Type B pancreatic cell (in vitro differentiated cells): ENCODE data around the gene SMAD3. TPM values are rescaled to one million over a fixed set of nuclear protein-coding genes. Genes with fewer than 3 reads are reported as not detected.

ENCODE experiments used
- DNase-seq: peaks from one replicate; pipeline ENCODE4 v3.0.0; 2021; ENCODE audit warnings: mixed read lengths; ENCODE audit not compliant: unreplicated experiment; ENCODE audit errors: extremely low spot score
- H3K27ac Mint-ChIP-seq: 2 replicates; pipeline ENCODE4 v1.8.0; 2021; ENCODE audit warnings: mild to moderate bottlenecking, mixed read lengths
- H3K27me3 Mint-ChIP-seq: 2 replicates; pipeline ENCODE4 v1.8.0; 2021; ENCODE audit warnings: mixed read lengths
- H3K36me3 Mint-ChIP-seq: 2 replicates; pipeline ENCODE4 v1.8.0; 2021; ENCODE audit warnings: mixed read lengths
- H3K4me1 Mint-ChIP-seq: one replicate; pipeline ENCODE4 v1.8.0; 2021; ENCODE audit warnings: mixed read lengths; ENCODE audit not compliant: unreplicated experiment
- H3K4me3 Mint-ChIP-seq: 2 replicates; pipeline ENCODE4 v1.8.0; 2021; ENCODE audit warnings: mild to moderate bottlenecking, mixed read lengths
- H3K9me3 Mint-ChIP-seq: 2 replicates; pipeline ENCODE4 v1.8.0; 2021; ENCODE audit warnings: mixed read lengths
- CTCF ChIP-seq: fragments of 200-600 bp; sonication (generic); conservative IDR thresholded peaks from 2 replicates; pipeline ENCODE4 v1.5.0; 2021; ENCODE audit warnings: antibody characterized with exemption, mild to moderate bottlenecking
- total RNA-seq: library from RNA; stranded (reverse); gene quantifications from 2 replicates; pipeline ENCODE4 v1.2.1, GENCODE V29; 2021; ENCODE audit warnings: low replicate concordance

SMAD3 gene
- total RNA-seq, 1 donor from 2014 or later = 52.0 TPM

DNA sequence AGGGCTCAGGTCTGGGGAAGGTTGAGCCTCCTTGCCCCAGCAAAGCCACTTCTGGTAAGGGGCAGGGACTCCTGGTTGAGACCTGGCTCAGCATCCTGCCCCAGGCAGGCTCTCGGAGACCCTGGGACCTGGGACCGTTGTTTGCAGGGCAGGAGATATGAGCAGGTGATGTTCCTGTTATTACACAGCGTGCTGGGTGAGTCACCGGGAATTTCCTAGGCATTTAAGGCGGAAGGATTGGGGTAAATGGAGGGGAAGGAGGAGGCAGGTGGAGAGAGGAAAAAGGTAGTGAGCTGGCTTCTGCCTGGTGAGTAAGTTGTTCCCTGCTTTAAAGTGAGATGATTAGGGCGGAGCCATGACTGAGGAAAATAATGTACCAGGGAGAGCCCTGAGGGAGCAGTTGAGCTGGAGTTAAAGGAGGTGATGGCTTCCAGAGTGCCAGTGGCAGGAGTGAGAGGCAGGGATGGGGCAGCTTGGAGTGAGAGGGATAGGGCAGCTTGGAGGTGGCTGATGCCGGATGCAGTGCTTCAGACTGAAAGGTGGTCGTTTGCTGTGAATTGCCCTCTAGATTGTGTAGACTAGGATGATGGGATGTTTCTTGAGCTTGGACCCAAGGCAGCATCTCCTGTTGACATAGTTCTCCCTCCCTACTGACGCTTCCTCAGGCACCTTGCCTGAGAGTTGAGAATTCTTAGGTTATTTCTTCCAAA, 109.6 kb downstream of the SMAD3 start:
- peaks cover 3% of the 10 kb centered on the region for H3K27me3 Mint-ChIP-seq
- H3K27ac Mint-ChIP-seq = peak overlapping the region; percentile 77
- peaks cover 65% of the 10 kb centered on the region for H3K4me1 Mint-ChIP-seq
- H3K4me3 Mint-ChIP-seq = peak overlapping the region; percentile 53
- no peak for DNase-seq
- no peak for TF ChIP-seq CTCF
- H3K36me3 Mint-ChIP-seq = peaks cover 47% of the 10 kb centered on the region
- no peaks in the 10 kb centered on the region for H3K9me3 Mint-ChIP-seq

DNA sequence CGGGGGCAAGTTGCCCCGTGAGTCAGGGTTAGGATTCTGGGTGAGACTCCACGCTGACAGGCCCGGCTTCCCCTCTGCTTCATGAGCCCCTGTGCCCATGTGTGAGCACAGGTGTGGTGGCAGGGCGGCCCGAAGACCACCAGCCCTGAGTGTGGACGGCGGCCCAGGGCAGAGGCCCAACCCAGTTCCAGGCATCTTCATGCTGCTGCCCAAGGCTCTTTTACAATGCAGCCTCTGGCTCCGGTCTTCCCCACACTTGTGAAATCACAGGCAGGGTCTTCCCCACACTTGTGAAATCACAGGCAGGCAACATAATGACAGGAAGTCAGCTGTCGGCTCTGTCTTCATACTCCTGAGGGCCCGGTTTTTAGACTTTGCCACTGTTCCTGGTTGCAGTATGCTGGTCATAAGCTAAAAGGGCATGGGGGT, 110.3 kb downstream of the SMAD3 start:
- Mint-ChIP-seq H3K4me1 (peaks cover 59% of the 10 kb centered on the region), H3K27ac (peak overlapping the region; percentile 76), H3K9me3 (no peaks in the 10 kb centered on the region), H3K27me3 (peaks cover 3% of the 10 kb centered on the region), H3K4me3 (no peak overlapping the region), H3K36me3 (peaks cover 43% of the 10 kb centered on the region)
- TF ChIP-seq CTCF = no peak
- no peak for DNase-seq

GRCh38 chr15:67176195-67176971, 111.0 kb downstream of the SMAD3 start:
- no peak for TF ChIP-seq CTCF
- Mint-ChIP-seq H3K27me3 (peaks cover 3% of the 10 kb centered on the region), H3K27ac (peak overlapping the region; percentile 76), H3K9me3 (no peaks in the 10 kb centered on the region), H3K4me3 (no peak overlapping the region), H3K36me3 (peaks cover 38% of the 10 kb centered on the region), H3K4me1 (peaks cover 54% of the 10 kb centered on the region)
- DNase-seq = no peak

GRCh38 chr15:67177752-67178151, 112.3 kb downstream of the SMAD3 start:
- Mint-ChIP-seq H3K27me3 (peaks cover 3% of the 10 kb centered on the region), H3K4me1 (peaks cover 52% of the 10 kb centered on the region), H3K4me3 (no peak overlapping the region), H3K9me3 (no peaks in the 10 kb centered on the region), H3K27ac (no peak overlapping the region), H3K36me3 (peaks cover 38% of the 10 kb centered on the region)
- no peak for DNase-seq
- no peak for TF ChIP-seq CTCF

- H3K27ac Mint-ChIP-seq = peak overlapping the region; percentile 76
- no peak for DNase-seq
- no peak for TF ChIP-seq CTCF
- H3K4me1 Mint-ChIP-seq = peaks cover 47% of the 10 kb centered on the region
- peaks cover 3% of the 10 kb centered on the region for H3K27me3 Mint-ChIP-seq
- peak overlapping the region; percentile 8 for H3K4me3 Mint-ChIP-seq
- H3K9me3 Mint-ChIP-seq = no peaks in the 10 kb centered on the region
- H3K36me3 Mint-ChIP-seq = peaks cover 34% of the 10 kb centered on the region
Measured at GRCh38 chr15:67178569-67179210, 113.3 kb downstream of the SMAD3 start.
